Spleen (tissue), 11 donors: Measurements from ENCODE around the gene RPL32. TPM values are rescaled to one million over a fixed set of nuclear protein-coding genes. Genes with fewer than 3 reads are reported as not detected.

ENCODE experiments used
- DNase-seq: peaks from one replicate; pipeline ENCODE4 v3.0.0-alpha.2; 2020
- H3K27ac ChIP-seq, 8 donors: fragments of 200-600 bp; sonication (generic) in 7 of 8; 1 replicate in 4 of 8; 2 replicates in 4 of 8; pipeline versions ENCODE4 v1.5.0 to v1.8.0; 2016 to 2021; ENCODE audit warnings: inconsistent platforms in 4 of 8, mild to moderate bottlenecking in 4 of 8, moderate library complexity in 1 of 8
- H3K27me3 ChIP-seq, 7 donors: fragments of 200-600 bp; sonication (generic) in 6 of 7; replicated peaks in 1 of 7; 1 replicate in 4 of 7; 2 replicates in 3 of 7; pipeline versions ENCODE4 v1.5.0 to v1.8.0; 2016 to 2021; ENCODE audit warnings: inconsistent platforms in 3 of 7, mild to moderate bottlenecking in 1 of 7
- H3K36me3 ChIP-seq, 6 donors: fragments of 200-600 bp; sonication (generic) in 5 of 6; 1 replicate in 4 of 6; 2 replicates in 2 of 6; pipeline versions ENCODE4 v1.5.0 to v1.8.0; 2016 to 2021; ENCODE audit warnings: inconsistent platforms in 2 of 6
- H3K4me1 ChIP-seq, 6 donors: fragments of 200-600 bp; sonication (generic) in 5 of 6; 1 replicate in 3 of 6; 2 replicates in 3 of 6; pipeline versions ENCODE4 v1.5.0 to v1.8.0; 2016 to 2021; ENCODE audit warnings: inconsistent platforms in 3 of 6
- H3K4me3 ChIP-seq, 8 donors: fragments of 200-600 bp; sonication (generic) in 7 of 8; 1 replicate in 4 of 8; 2 replicates in 4 of 8; pipeline versions ENCODE4 v1.5.0 to v1.8.0; 2016 to 2021; ENCODE audit warnings: inconsistent platforms in 4 of 8, mild to moderate bottlenecking in 4 of 8, moderate library complexity in 2 of 8
- H3K9me3 ChIP-seq, 8 donors: fragments of 200-600 bp; sonication (generic) in 7 of 8; 1 replicate in 4 of 8; 2 replicates in 4 of 8; pipeline versions ENCODE4 v1.5.0 to v1.8.0; 2016 to 2021; ENCODE audit warnings: inconsistent platforms in 4 of 8
- CTCF ChIP-seq, 11 experiments: fragments of 200-600 bp in 7 of 11; fragments of 450-650 bp in 4 of 11; sonication (generic) in 4 of 11; IDR thresholded peaks in 8 of 11; conservative IDR thresholded peaks in 3 of 11; 1 replicate in 7 of 11; 2 replicates in 4 of 11; pipeline versions ENCODE4 v1.4.0 to v1.8.0; 2016 to 2021; ENCODE audit warnings: antibody characterized with exemption in 11 of 11, inconsistent platforms in 4 of 11, mild to moderate bottlenecking in 1 of 11
- POLR2A ChIP-seq, 3 donors: fragments of 450-650 bp; IDR thresholded peaks; one replicate each; pipeline ENCODE4 v1.5.1; 2017; ENCODE audit warnings: antibody characterized with exemption in 3 of 3, mild to moderate bottlenecking in 1 of 3
- POLR2AphosphoS5 ChIP-seq, 3 donors: sonication (generic); formaldehyde crosslinking; IDR thresholded peaks; one replicate each; pipeline ENCODE4 v1.5.1; 2017; ENCODE audit warnings: antibody characterized with exemption in 3 of 3
- WGBS, 5 donors: extraction: QIAGEN DNeasy Blood & Tissue Kit in 3 of 5; methylation state at CpG; one replicate each; pipeline versions ENCODE4 v1.1.5 to v1.1.7; 2013 to 2018; 5-methylcytosine and 5-hydroxymethylcytosine counted together
- intact Hi-C: fragments of 100-400 bp; cut with DNase I; formaldehyde crosslinking; loops from one replicate; pipeline ENCODE4 v1.15.0; 2023; ENCODE audit warnings: low total_unique reads
- polyA plus RNA-seq, 3 donors: library from polyadenylated mRNA; stranded (reverse); fragments of 200-250 nt; gene quantifications; one replicate each; pipeline ENCODE4 v1.2.1, GENCODE V29; 2013
- total RNA-seq, 7 donors: library from RNA; depleted of rRNA in 3 of 7; stranded (reverse); fragments of >200 nt in 3 of 7; fragmentation: NEBNext Ultra II Directional in 4 of 7; extraction: Animal tissue kit (Norgen Biotek cat#: 25700) in 4 of 7; gene quantifications; one replicate each; pipeline versions ENCODE4 v1.1.0 to v1.2.1, GENCODE V29; 2016 to 2021
- donor health status: healthy with polysubstance abuse.
- donor health status: DM: no; HTN: no; CAD: no; lungs with moderate emphysema.
- donor health status: DM: no; HTN: no; CAD: no.
- donor health status: Bipolar disorder and iron deficiency.
- donor health status: healthy.
- donor health status: DM: no; HTN: no; CAD: no.
- donor health status: DM: yes; HTN: yes; CAD: no.

RPL32 gene
- total and polyA plus RNA-seq, 10 donors, result 911 to 6,164 (median 1,572) TPM

- peak overlapping the region; percentile 54 to 81 (median 75) for H3K27ac ChIP-seq
- DNase-seq, result peak; percentile 97
- TF ChIP-seq POLR2A (IDR thresholded peaks at IDR 0.05), result peak in 1 of 3 donors; percentile 27
- peak; percentile 78 to 93 (median 87) for TF ChIP-seq CTCF (IDR thresholded peaks at IDR 0.05 in 8 of 11, conservative IDR thresholded peaks at IDR 0.05 in 3 of 11)
- TF ChIP-seq POLR2AphosphoS5 (IDR thresholded peaks at IDR 0.05), result peak; percentile 68 to 88 (median 82)
- intact Hi-C loops, result no loop called here
- WGBS, 5 donors, result 0 to 2% (median 0%) methylated on average over 21 to 50 of the region's 50 CpGs
- no peaks in the 10 kb centered on the region for H3K27me3 ChIP-seq
- peaks cover 11 to 32% (median 13%) of the 10 kb centered on the region in 6 donors for H3K4me1 ChIP-seq
- no peaks in the 10 kb centered on the region for H3K9me3 ChIP-seq
- H3K36me3 ChIP-seq, result peaks cover 0 to 23% (median 0%) of the 10 kb centered on the region in 6 donors
- peak overlapping the region; percentile 54 to 80 (median 61) for H3K4me3 ChIP-seq
These were observed 31.2 kb downstream of the RPL32 start for GRCh38 chr3:12810013-12810780.

- no peak for TF ChIP-seq CTCF (IDR thresholded peaks at IDR 0.05 in 8 of 11, conservative IDR thresholded peaks at IDR 0.05 in 3 of 11)
- TF ChIP-seq POLR2A (IDR thresholded peaks at IDR 0.05), result no peak
- TF ChIP-seq POLR2AphosphoS5 (IDR thresholded peaks at IDR 0.05), result no peak
- 87 to 96% (median 94%) methylated on average over 5 of the region's 5 CpGs for WGBS, 5 donors
- no peaks in the 10 kb centered on the region for H3K27me3 ChIP-seq
- peaks cover 0 to 19% (median 0%) of the 10 kb centered on the region in 6 donors for H3K36me3 ChIP-seq
- peaks cover 11 to 32% (median 13%) of the 10 kb centered on the region in 6 donors for H3K4me1 ChIP-seq
- no peaks in the 10 kb centered on the region for H3K9me3 ChIP-seq
- peak overlapping the region in 6 of 8 donors; percentile 72 to 81 (median 76) for H3K27ac ChIP-seq
- DNase-seq, result peak; percentile 43
- H3K4me3 ChIP-seq, result peak overlapping the region in 5 of 8 donors; percentile 54 to 80 (median 55)
- intact Hi-C loops, result no loop called here
These were observed 31.9 kb downstream of the RPL32 start for GRCh38 chr3:12809435-12809834.

- no peak overlapping the region for H3K27ac ChIP-seq
- intact Hi-C loops, result no loop called here
- H3K9me3 ChIP-seq, result no peaks in the 10 kb centered on the region
- peak; percentile 73 for DNase-seq
- TF ChIP-seq POLR2AphosphoS5 (IDR thresholded peaks at IDR 0.05), result no peak
- H3K4me1 ChIP-seq, result peaks cover 11 to 32% (median 13%) of the 10 kb centered on the region in 6 donors
- peaks cover 0 to 18% (median 0%) of the 10 kb centered on the region in 6 donors for H3K36me3 ChIP-seq
- 86 to 97% (median 90%) methylated on average over 3 of the region's 3 CpGs for WGBS, 5 donors
- H3K4me3 ChIP-seq, result no peak overlapping the region
- no peaks in the 10 kb centered on the region for H3K27me3 ChIP-seq
These were observed 32.4 kb downstream of the RPL32 start for GRCh38 chr3:12809001-12809400.

GRCh38 chr3:12808587-12808986, 32.8 kb downstream of the RPL32 start:
- intact Hi-C loops, result no loop called here
- TF ChIP-seq CTCF (IDR thresholded peaks at IDR 0.05 in 8 of 11, conservative IDR thresholded peaks at IDR 0.05 in 3 of 11) (no peak), POLR2A (IDR thresholded peaks at IDR 0.05) (no peak), POLR2AphosphoS5 (IDR thresholded peaks at IDR 0.05) (no peak)
- H3K27ac ChIP-seq, result peak overlapping the region in 1 of 8 donors; percentile 55
- peaks cover 0 to 18% (median 0%) of the 10 kb centered on the region in 6 donors for H3K36me3 ChIP-seq
- 67 to 90% (median 74%) methylated on average over 2 of the region's 2 CpGs for WGBS, 5 donors
- no peaks in the 10 kb centered on the region for H3K27me3 ChIP-seq
- H3K4me1 ChIP-seq, result peaks cover 11 to 32% (median 13%) of the 10 kb centered on the region in 6 donors
- H3K9me3 ChIP-seq, result no peaks in the 10 kb centered on the region
- DNase-seq, result peak; percentile 65
- H3K4me3 ChIP-seq, result no peak overlapping the region
